OCI-LY1 (cell line): ENCODE measurements around the gene CYP2S1.

Experiments used
- H2AFZ ChIP-seq: fragments of 200-600 bp; sonication (generic), shearing (Covaris generic); 2 replicates; pipeline ENCODE4 v1.6.0; 2014; ENCODE audit warnings: antibody characterized with exemption, mild to moderate bottlenecking, low read length
- H3F3A ChIP-seq: fragments of 200-600 bp; sonication (generic), shearing (Covaris generic); 2 replicates; pipeline ENCODE4 v1.6.0; 2014; ENCODE audit warnings: mild to moderate bottlenecking, antibody characterized with exemption, low read length, moderate library complexity; ENCODE audit not compliant: insufficient read depth
- H3K27ac ChIP-seq: fragments of 200-600 bp; sonication (generic); 2 replicates; pipeline ENCODE4 v1.5.1; 2014; ENCODE audit warnings: low read length, mixed run types, mild to moderate bottlenecking, low read depth; ENCODE audit not compliant: poor library complexity, severe bottlenecking
- H3K27me3 ChIP-seq: fragments of 200-600 bp; sonication (generic); 2 replicates; pipeline ENCODE4 v1.6.0; 2014; ENCODE audit warnings: antibody characterized with exemption, mild to moderate bottlenecking, low read length, moderate library complexity; ENCODE audit not compliant: insufficient read depth
- H3K36me3 ChIP-seq: fragments of 200-600 bp; sonication (generic); 2 replicates; pipeline ENCODE4 v1.6.1; 2014; ENCODE audit warnings: mild to moderate bottlenecking, antibody characterized with exemption, low read length, moderate library complexity, mixed read lengths; ENCODE audit not compliant: insufficient read depth
- H3K4me1 ChIP-seq: fragments of 200-600 bp; sonication (generic); 2 replicates; pipeline ENCODE4 v1.5.1; 2014; ENCODE audit warnings: mild to moderate bottlenecking, low read length, moderate library complexity; ENCODE audit not compliant: insufficient read depth, severe bottlenecking
- H3K4me2 ChIP-seq: fragments of 200-600 bp; sonication (generic), shearing (Covaris generic); 2 replicates; pipeline ENCODE4 v1.6.1; 2014; ENCODE audit warnings: low read length
- H3K4me3 ChIP-seq: fragments of 200-600 bp; sonication (generic); 2 replicates; pipeline ENCODE4 v1.5.1; 2014; ENCODE audit warnings: low read length, low read depth, mild to moderate bottlenecking, mixed read lengths; ENCODE audit not compliant: poor library complexity, severe bottlenecking
- H3K79me2 ChIP-seq: fragments of 200-600 bp; shearing (Covaris generic); 2 replicates; pipeline ENCODE4 v1.6.1; 2016; ENCODE audit warnings: mixed run types, low read length, mixed read lengths; ENCODE audit not compliant: insufficient read depth
- H3K9ac ChIP-seq: fragments of 200-600 bp; sonication (generic), shearing (Covaris generic); 2 replicates; pipeline ENCODE4 v1.6.1; 2014; ENCODE audit warnings: mild to moderate bottlenecking, low read length, mixed read lengths
- H3K9me2 ChIP-seq: fragments of 200-600 bp; sonication (generic), shearing (Covaris generic); 2 replicates; pipeline ENCODE4 v1.6.1; 2014; ENCODE audit warnings: low read depth, mild to moderate bottlenecking, low read length, mixed read lengths
- H3K9me3 ChIP-seq: fragments of 200-600 bp; shearing (Covaris generic); 2 replicates; pipeline ENCODE4 v1.6.1; 2014; ENCODE audit warnings: low read length, mixed read lengths
- H4K20me1 ChIP-seq: fragments of 200-600 bp; sonication (generic), shearing (Covaris generic); 2 replicates; pipeline ENCODE4 v1.6.0; 2016; ENCODE audit warnings: mild to moderate bottlenecking, low read length; ENCODE audit not compliant: insufficient read depth
- CTCF ChIP-seq: fragments of 200-600 bp; sonication (generic), shearing (Covaris generic); IDR thresholded peaks from 2 replicates; pipeline ENCODE4 v1.5.1; 2017; ENCODE audit warnings: mild to moderate bottlenecking, antibody characterized with exemption, low read length, moderate library complexity, mixed read lengths
- EZH2 ChIP-seq: fragments of 200-600 bp; sonication (generic), shearing (Covaris generic); IDR thresholded peaks from 2 replicates; pipeline ENCODE4 v1.8.0; 2017; ENCODE audit warnings: borderline replicate concordance, mixed run types, mild to moderate bottlenecking, antibody characterized with exemption, low read length, moderate library complexity, mixed read lengths

The CYP2S1 gene

GRCh38 chr19:41245843-41246242, 52.8 kb downstream of the CYP2S1 start:
- H3K27ac ChIP-seq = no peak overlapping the region
- no peaks in the 10 kb centered on the region for H3K36me3 ChIP-seq
- no peaks in the 10 kb centered on the region for H3F3A ChIP-seq
- H3K9ac ChIP-seq = no peak overlapping the region
- H3K27me3 ChIP-seq = peaks cover 7% of the 10 kb centered on the region; the same call in 1 of the 2 replicates
- no peaks in the 10 kb centered on the region for H3K4me1 ChIP-seq
- no peaks in the 10 kb centered on the region for H3K9me3 ChIP-seq
- H4K20me1 ChIP-seq = no peaks in the 10 kb centered on the region
- H2AFZ ChIP-seq = no peak overlapping the region
- no peak overlapping the region for H3K4me3 ChIP-seq
- no peaks in the 10 kb centered on the region for H3K79me2 ChIP-seq
- no peaks in the 10 kb centered on the region for H3K9me2 ChIP-seq
- no peak for TF ChIP-seq CTCF
- no peak for TF ChIP-seq EZH2
- H3K4me2 ChIP-seq = no peak overlapping the region

- Histone ChIP-seq H3K27me3 (peaks cover 10% of the 10 kb centered on the region; the same call in 1 of the 2 replicates), H3K9ac (no peak overlapping the region), H2AFZ (no peak overlapping the region), H3K4me2 (no peak overlapping the region), H3K79me2 (no peaks in the 10 kb centered on the region), H3F3A (no peaks in the 10 kb centered on the region), H3K27ac (no peak overlapping the region), H3K9me3 (no peaks in the 10 kb centered on the region), H3K4me3 (no peak overlapping the region), H3K4me1 (no peaks in the 10 kb centered on the region), H3K36me3 (no peaks in the 10 kb centered on the region), H4K20me1 (no peaks in the 10 kb centered on the region), H3K9me2 (no peaks in the 10 kb centered on the region)
- TF ChIP-seq EZH2 (no peak), CTCF (no peak)
Observed at GRCh38 chr19:41248895-41249294, 55.9 kb downstream of the CYP2S1 start.

- no peaks in the 10 kb centered on the region for H3K9me2 ChIP-seq
- H3K9me3 ChIP-seq = no peaks in the 10 kb centered on the region
- no peaks in the 10 kb centered on the region for H4K20me1 ChIP-seq
- no peak overlapping the region for H3K27ac ChIP-seq
- no peak overlapping the region for H3K4me2 ChIP-seq
- no peaks in the 10 kb centered on the region for H3F3A ChIP-seq
- TF ChIP-seq EZH2 (no peak), CTCF (no peak)
- H3K4me3 ChIP-seq = no peak overlapping the region
- H2AFZ ChIP-seq = no peak overlapping the region
- H3K27me3 ChIP-seq = peaks cover 10% of the 10 kb centered on the region; the same call in 1 of the 2 replicates
- no peaks in the 10 kb centered on the region for H3K4me1 ChIP-seq
- H3K36me3 ChIP-seq = no peaks in the 10 kb centered on the region
- no peak overlapping the region for H3K9ac ChIP-seq
- H3K79me2 ChIP-seq = no peaks in the 10 kb centered on the region
Observed at GRCh38 chr19:41249707-41250423, 56.8 kb downstream of the CYP2S1 start.
